HepG2 (cell line): ENCODE results near the gene S100P. TPM values are rescaled to one million over a fixed set of nuclear protein-coding genes. Genes with fewer than 3 reads are reported as not detected.

Experiments
- ARID2 ChIP-seq: sonication (generic); formaldehyde crosslinking; IDR thresholded peaks from 2 replicates; pipeline ENCODE4 v1.8.1; 2022; ENCODE audit warnings: mild to moderate bottlenecking, missing genetic modification reagents, borderline replicate concordance
- DNMT1 ChIP-seq: sonication (generic); formaldehyde crosslinking; IDR thresholded peaks from 2 replicates; pipeline ENCODE4 v1.5.1; 2020; ENCODE audit warnings: mild to moderate bottlenecking, missing genetic modification reagents
- FOXA1 ChIP-seq, 2 experiments: fragments of 450-650 bp in 1 of 2; sonication (generic) in 1 of 2; formaldehyde crosslinking in 1 of 2; IDR thresholded peaks; 2 replicates each; pipeline versions ENCODE4 v1.4.0 to v1.6.1; 2016 to 2020; ENCODE audit warnings: missing genetic modification reagents in 1 of 2
- HNRNPK ChIP-seq: fragments of 200-400 bp; formaldehyde crosslinking; IDR thresholded peaks from 2 replicates; pipeline ENCODE4 v1.6.1; 2018; ENCODE audit warnings: low read length, low read depth, moderate library complexity, mild to moderate bottlenecking; ENCODE audit not compliant: poor library complexity, severe bottlenecking
- KAT8 ChIP-seq: IDR thresholded peaks from 2 replicates; pipeline ENCODE4 v1.6.1; 2016; ENCODE audit warnings: missing genetic modification reagents, missing compliant biosample characterization
- NFAT5 ChIP-seq: sonication (generic); formaldehyde crosslinking; IDR thresholded peaks from 2 replicates; pipeline ENCODE4 v1.4.0; 2020; ENCODE audit warnings: missing genetic modification reagents
- POLR2AphosphoS5 ChIP-seq: IDR thresholded peaks from 2 replicates; pipeline ENCODE4 v1.6.1; 2012; ENCODE audit warnings: low read depth, low read length
- TOE1 ChIP-seq: sonication (generic); formaldehyde crosslinking; IDR thresholded peaks from 2 replicates; pipeline ENCODE4 v1.4.0; 2020; ENCODE audit warnings: mild to moderate bottlenecking, missing genetic modification reagents
- ZFP36 ChIP-seq: fragments of 150-350 bp; IDR thresholded peaks from 2 replicates; pipeline ENCODE4 v1.6.1; 2018; ENCODE audit warnings: borderline replicate concordance, low read length, low read depth; ENCODE audit not compliant: partially characterized antibody
- ZNF407 ChIP-seq: sonication (generic); formaldehyde crosslinking; IDR thresholded peaks from one replicate; pipeline ENCODE4 v1.5.1; 2020; ENCODE audit warnings: mild to moderate bottlenecking, missing genetic modification reagents; ENCODE audit errors: not compliant biosample characterization
- ZNF430 ChIP-seq: sonication (generic); formaldehyde crosslinking; IDR thresholded peaks from 2 replicates; pipeline ENCODE4 v1.9.0; 2021; ENCODE audit warnings: mild to moderate bottlenecking, missing genetic modification reagents
- ZNF589 ChIP-seq: sonication (generic); formaldehyde crosslinking; conservative IDR thresholded peaks from 2 replicates; pipeline ENCODE4 v1.8.0; 2022; ENCODE audit warnings: mild to moderate bottlenecking, moderate library complexity, missing genetic modification reagents
- ZNF614 ChIP-seq: IDR thresholded peaks from 2 replicates; pipeline ENCODE4 v1.6.1; 2018; ENCODE audit warnings: missing biosample characterization, missing genetic modification reagents, inconsistent platforms, borderline replicate concordance
- ZNF674 ChIP-seq: sonication (generic); formaldehyde crosslinking; IDR thresholded peaks from 2 replicates; pipeline ENCODE4 v1.5.0; 2020; ENCODE audit warnings: low read depth, mild to moderate bottlenecking, missing genetic modification reagents
- polyA plus RNA-seq, 8 experiments: library from polyadenylated mRNA; depleted of rRNA in 3 of 8; stranded (reverse) in 7 of 8; unstranded in 1 of 8; fragments of >200 nt; fragmentation: Illumina TruSeq in 4 of 8; extraction: Trizol in 4 of 8; gene quantifications; 2 replicates each; pipeline versions ENCODE4 v1.2.1 to v1.2.3, GENCODE V29; 2011 to 2016; ENCODE audit warnings: low read depth in 4 of 8, missing spikeins in 1 of 8, mixed read lengths in 1 of 8; ENCODE audit not compliant: insufficient read depth in 1 of 8
- total RNA-seq, 5 experiments: library from RNA; depleted of rRNA; stranded (reverse); fragments of >200 nt; fragmentation: Illumina TruSeq; extraction: Trizol; gene quantifications; 2 replicates each; pipeline ENCODE4 v1.2.3, GENCODE V29; 2016; ENCODE audit warnings: low read depth in 1 of 5

The S100P gene
- total and polyA plus RNA-seq, 2 of the 13 experiments (the other 11 are each of a cell fraction or from before 2014, with no cell fraction given): 278 to 1,649 TPM

- TF ChIP-seq ZNF407 (CRISPR knock-in tag) (no peak), DNMT1 (peak; percentile 80; the same call in 1 of the 2 replicates), ZNF614 (CRISPR knock-in tag) (no peak; the same call in 1 of the 2 replicates), ZFP36 (no peak), POLR2AphosphoS5 (peak; percentile 97), HNRNPK (no peak), KAT8 (CRISPR knock-in tag) (peak; percentile 83), ZNF589 (CRISPR knock-in tag) (no peak), NFAT5 (CRISPR knock-in tag) (no peak), ZNF430 (CRISPR knock-in tag) (peak; percentile 88; the same call in 1 of the 2 replicates), TOE1 (CRISPR knock-in tag) (no peak), ZNF674 (CRISPR knock-in tag) (peak; percentile 61; the same call in 1 of the 2 replicates), FOXA1 (IDR thresholded peaks at IDR 0.05) (peak; percentile 86), FOXA1 (CRISPR knock-in tag; IDR thresholded peaks at IDR 0.05) (peak; percentile 98), ARID2 (CRISPR knock-in tag) (peak; percentile 70; the same call in 1 of the 2 replicates)
Measured at GRCh38 chr4:6693231-6694176, at the start of gene S100P (continued).
